SIG-M5 (cell line): Measurements from ENCODE around the gene EPPIN.
"Not testable (repeated sequence)": the region's sequence is repeated elsewhere in the genome, so short reads cannot be mapped to it uniquely, and the experiment has no call there.

Experiments used
- DNase-seq: peaks from one replicate; lab custom pipeline; 2025; lab: John Stamatoyannopoulos, UW

Gene EPPIN

DNA sequence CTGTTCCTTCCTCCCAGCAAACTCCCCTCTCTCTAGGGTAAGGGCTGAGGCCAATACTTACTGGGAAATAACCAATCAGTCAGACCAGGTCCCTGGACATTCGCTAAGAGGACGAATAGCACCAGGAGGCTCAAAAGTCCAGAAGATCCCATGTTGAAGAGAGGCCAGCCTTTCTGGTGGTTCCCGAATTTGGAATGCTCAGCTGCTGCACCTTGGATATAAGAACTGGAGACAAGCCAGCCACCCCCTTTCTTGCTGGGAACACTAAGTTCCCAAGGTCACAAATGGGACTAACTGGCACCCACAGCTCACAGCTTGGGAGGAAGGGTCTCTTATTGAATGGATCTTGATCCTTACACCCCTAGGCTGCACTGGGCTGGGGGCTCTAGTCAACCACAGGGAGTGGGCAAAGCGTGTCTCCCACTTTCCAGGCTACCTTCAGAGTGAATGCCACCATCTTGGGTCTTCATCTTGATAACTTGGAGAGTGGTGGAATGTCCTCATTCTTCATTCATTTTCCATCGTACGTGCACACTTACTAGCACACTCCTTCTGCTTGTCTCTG lies at the start of gene EPPIN:
EPPIN (minus strand) TSS at position 196 of the 565 bp plus-strand sequence; CDS start at position 152, 44 bp downstream.
- DNase-seq, result no peak

- no peak for DNase-seq
Measured at GRCh38 chr20:45595235-45595634, 48.0 kb upstream of the EPPIN start.

- no peak for DNase-seq
Measured at GRCh38 chr20:45593498-45593897, 46.3 kb upstream of the EPPIN start.

- DNase-seq, result no peak
Measured at GRCh38 chr20:45592574-45593189, 45.5 kb upstream of the EPPIN start.

DNA sequence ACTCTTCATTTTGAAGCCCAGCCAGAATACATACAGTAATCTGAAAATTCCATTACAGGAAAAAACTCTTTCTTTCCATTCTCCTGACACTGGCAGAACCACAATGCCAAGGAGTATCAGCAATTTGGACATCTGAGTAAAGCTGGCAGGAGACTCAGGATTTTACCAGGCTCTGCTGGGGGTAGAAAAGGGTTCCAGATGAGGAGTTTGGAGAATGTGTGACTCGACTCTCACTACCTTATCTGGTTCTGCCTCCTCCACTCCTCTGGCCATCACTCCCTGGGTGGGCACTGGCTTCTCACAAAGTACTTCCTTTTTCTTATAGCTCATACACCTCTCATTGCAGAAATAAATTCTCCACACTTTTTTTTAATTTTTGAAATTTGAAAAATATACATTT lies 42.5 kb upstream of the EPPIN start:
- DNase-seq, result no peak

- no peak for DNase-seq
Measured at GRCh38 chr20:45588800-45589199, 41.6 kb upstream of the EPPIN start.

GRCh38 chr20:45585986-45586385 lies 38.8 kb upstream of the EPPIN start:
- not testable (repeated sequence) for DNase-seq

- not testable (repeated sequence) for DNase-seq
Measured at GRCh38 chr20:45584294-45584693, 37.1 kb upstream of the EPPIN start.

- no peak for DNase-seq
Measured at GRCh38 chr20:45583502-45583901, 36.3 kb upstream of the EPPIN start.

DNA sequence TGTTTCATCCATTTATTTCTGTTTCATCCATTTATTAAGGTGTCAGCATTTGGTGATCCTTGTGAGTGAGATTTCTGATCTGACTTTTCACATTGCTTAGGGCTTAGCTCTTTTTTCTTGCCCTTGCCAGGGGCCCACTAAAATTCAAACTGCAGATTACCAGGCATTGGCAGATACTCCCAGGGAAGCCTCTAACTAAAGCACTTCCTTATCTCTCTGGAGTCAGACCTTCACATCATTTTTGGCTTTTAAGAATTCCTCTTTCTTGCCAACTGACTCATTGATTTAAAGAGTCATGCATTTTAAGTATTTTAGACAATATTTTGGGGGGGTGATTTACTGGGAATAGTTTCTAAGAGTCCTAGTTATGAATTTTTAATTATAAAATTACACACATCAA lies 34.5 kb upstream of the EPPIN start:
- no peak for DNase-seq

DNA sequence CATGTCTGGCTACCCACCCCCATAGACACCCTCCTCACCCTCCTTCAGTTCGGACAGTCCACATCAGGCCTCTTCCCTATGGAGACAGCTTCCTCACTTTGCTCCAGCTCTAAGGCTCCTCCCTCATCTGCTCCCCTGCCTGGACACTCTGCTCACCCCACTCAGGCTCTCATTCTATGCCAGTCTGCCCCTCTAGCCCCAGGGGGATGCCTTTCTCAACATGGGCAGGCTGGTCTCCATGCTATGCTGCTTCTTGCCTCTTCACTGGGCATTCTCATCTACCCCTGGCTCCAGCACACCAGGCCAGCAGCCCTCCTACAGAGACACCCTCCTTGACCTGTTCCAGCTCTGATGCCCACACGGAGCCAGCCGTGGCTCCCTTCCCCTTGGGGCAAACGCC lies 32.0 kb upstream of the EPPIN start, which contains the start of gene WFDC8:
WFDC8 (minus strand) TSS at position 101 of the 400 bp plus-strand sequence; CDS start at position 64, 37 bp downstream.
- DNase-seq, result no peak

- DNase-seq, result no peak
Measured at GRCh38 chr20:45578231-45578630, 31.0 kb upstream of the EPPIN start.

DNA sequence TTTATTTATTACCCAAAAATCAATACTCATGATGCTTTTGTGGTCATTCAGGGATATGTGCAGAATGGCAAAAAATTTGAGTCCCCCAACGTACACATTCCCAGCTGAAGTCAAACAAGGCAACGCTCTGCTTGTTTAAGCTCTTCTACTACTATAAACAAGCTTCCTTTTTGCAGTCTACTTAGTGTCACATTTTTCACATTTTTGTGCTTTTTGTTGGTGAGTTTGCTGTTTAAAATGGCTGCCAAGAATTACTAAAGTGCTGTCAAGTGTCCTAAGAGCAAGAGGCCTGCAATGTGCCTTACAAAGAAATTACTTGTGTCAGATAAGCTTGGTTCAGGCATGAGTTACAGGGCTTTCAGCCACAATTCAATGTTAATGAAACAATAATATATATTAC lies 29.8 kb upstream of the EPPIN start:
- no peak for DNase-seq

- DNase-seq, result no peak
Measured at GRCh38 chr20:45575931-45576330, 28.7 kb upstream of the EPPIN start.

GRCh38 chr20:45569650-45570049 lies 22.4 kb upstream of the EPPIN start:
- not testable (repeated sequence) for DNase-seq

- no peak for DNase-seq
Measured at GRCh38 chr20:45564760-45565276, 17.6 kb upstream of the EPPIN start.

GRCh38 chr20:45555198-45555597 lies 8.0 kb upstream of the EPPIN start:
- DNase-seq, result no peak

GRCh38 chr20:45552456-45552855 lies 5.3 kb upstream of the EPPIN start:
- DNase-seq, result no peak

DNA sequence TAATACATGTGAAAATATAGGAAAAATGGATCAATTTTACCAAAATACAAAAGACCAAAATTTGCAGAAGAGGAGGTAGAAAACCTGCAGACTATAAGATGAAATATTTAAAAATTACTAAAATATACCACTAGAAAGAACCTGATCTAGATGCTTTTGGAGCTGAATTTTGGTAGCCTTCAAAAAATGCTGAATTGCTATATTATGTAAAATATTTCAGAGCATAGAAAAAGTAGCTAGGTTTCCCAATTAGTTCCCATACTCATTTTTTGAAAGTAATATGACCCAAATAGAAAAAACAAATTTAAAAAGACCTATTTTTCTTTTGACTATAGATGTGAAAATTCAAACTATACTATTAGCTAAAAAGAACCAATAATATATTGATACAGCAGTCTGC lies 3.6 kb upstream of the EPPIN start:
- DNase-seq, result no peak

DNA sequence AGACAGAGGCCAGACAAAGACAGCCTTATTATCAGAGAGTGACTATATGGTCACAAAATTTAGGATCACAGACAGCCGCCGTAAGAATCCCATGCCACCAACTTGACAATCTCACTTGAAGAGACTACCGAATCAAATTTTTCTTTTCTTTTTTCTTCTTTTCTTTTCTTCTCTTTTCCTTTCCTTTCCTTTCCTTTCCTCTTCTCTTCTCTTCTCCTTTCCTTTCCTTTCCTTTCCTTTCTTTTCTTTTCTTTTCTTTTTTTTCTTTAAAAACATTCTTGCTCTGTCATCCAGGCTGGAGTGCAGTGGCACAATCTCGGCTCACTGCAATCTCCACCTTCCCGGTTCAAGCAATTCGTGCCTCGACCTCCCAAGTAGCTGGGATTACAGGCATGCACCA lies 1.2 kb upstream of the EPPIN start:
- DNase-seq, result no peak

GRCh38 chr20:45545754-45546453 lies 1.3 kb downstream of the EPPIN start:
- no peak for DNase-seq

DNA sequence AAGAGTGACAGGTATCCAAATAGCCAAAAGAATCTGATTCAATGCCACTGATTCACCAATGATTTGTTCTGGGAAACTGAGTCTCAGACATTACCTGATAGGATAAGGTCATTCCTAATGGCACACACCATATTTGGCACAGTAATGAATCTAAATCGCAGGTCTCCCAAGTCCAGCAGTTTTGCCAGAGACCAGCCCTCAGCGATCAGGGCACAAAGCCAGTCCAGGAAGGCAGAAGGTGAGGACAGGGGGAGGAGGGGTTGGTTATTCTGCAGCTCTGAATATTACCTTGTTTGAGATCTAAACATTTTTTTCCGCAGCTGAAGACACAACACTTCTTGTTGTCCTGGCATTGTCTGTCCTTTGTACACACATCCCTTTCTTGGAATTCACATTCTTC lies 1.9 kb downstream of the EPPIN start:
- DNase-seq, result no peak

DNA sequence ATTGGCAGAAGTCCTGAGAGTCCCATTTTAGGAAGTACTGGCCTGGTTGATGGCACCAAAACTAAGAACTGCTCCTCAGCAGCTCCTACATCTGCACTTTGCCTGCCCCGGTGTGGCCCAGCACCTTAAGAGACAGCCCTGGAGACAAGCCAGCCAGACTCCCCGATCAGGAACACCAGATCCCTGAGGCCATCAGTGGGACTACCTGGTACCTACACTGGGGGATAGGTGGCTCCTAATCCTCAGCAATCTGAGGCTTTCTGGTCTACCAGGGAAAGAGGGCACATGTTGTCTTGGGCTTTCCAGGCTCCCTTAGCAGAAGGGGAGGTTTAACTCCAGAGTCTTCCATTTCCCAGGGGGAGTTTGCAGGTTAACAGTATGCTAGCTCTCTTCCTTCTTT lies 7.8 kb downstream of the EPPIN start, which contains the start of gene WFDC6:
WFDC6 (minus strand) TSS at position 101 of the 400 bp plus-strand sequence; CDS start at position 26, 75 bp downstream.
- DNase-seq, result no peak
